ENCODE measurements around the gene FAM47E. TPM values are rescaled to one million over a fixed set of nuclear protein-coding genes. Genes with fewer than 3 reads are reported as not detected.
"Not testable (repeated sequence)": the region's sequence is repeated elsewhere in the genome, so short reads cannot be mapped to it uniquely, and the experiment has no call there.

FAM47E gene
- total RNA-seq, 1 experiment from 2014 or later = 2.0 TPM

DNA sequence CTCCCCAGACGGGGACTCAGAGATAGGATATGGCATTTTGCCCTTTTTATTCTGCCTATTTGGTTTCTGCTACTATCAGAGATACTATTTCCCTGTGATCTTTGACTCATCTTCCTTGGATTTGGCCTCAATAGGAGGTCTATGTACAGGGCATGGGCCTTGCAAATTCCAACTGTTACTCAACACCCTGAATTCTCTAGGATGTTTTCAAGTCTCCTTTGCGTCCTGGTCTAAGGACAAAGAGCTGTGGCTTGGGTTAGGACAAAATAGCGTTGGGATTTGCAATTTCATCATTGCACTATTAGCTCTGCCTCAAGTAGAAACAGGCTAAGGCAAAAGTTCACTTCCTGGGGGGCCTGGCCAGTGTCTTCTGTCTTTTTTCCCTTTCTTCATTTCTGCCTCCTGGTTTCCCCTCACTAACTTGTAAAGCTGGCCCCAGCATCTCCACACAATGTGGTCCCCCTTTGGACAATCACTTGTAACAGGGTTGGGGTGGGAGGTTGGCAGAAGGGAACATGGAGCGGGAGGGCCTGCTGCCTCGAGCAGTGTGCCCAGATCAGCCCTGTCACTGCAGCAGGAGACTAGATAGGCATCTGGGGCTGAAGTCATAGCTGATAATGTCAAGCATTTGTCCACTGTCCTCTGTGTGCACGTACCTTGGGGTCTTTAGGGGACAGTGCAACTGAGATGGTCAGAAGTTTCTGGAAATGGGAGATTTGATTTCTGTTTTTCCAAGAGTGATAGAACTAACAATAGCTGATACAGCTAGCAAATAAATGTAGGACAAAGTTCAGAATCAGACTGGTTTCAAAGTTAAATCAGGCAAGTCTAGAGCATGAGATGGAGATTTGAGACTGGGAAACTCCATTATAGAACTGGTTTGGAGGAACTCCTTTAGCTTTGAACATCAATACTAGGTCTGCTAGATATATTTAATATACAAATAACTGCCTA lies 29.2 kb downstream of the FAM47E start:
- H3K9me3 Mint-ChIP-seq = peaks cover 0 to under 1% of the 10 kb centered on the region in 2 experiments; a peak in 3 of 5 replicates
- no peak overlapping the region for H3K4me2 ChIP-seq (ENCODE audit: insufficient read depth, insufficient read length, low read length)
- H3K79me2 ChIP-seq (ENCODE audit: insufficient read depth, low read length) = no peaks in the 10 kb centered on the region
- no peak overlapping the region for H4K5ac ChIP-seq (ENCODE audit: insufficient read length, low read depth, low read length)
- no peak for DNase-seq
- H3K9me3 ChIP-seq (ENCODE audit: control insufficient read depth, low read depth, low read length) = no peaks in the 10 kb centered on the region
- no peak overlapping the region for H2BK12ac ChIP-seq (ENCODE audit: insufficient read length, low read depth, low read length)
- WGBS (ENCODE audit: extremely low coverage, insufficient read length, low lambda C conversion rate) = no CpG with 5 or more reads among the region's 6 CpGs
- no peak overlapping the region for H3K23ac ChIP-seq (ENCODE audit: insufficient read length, low read depth, low read length)
- TF ChIP-seq, protein P1, sequence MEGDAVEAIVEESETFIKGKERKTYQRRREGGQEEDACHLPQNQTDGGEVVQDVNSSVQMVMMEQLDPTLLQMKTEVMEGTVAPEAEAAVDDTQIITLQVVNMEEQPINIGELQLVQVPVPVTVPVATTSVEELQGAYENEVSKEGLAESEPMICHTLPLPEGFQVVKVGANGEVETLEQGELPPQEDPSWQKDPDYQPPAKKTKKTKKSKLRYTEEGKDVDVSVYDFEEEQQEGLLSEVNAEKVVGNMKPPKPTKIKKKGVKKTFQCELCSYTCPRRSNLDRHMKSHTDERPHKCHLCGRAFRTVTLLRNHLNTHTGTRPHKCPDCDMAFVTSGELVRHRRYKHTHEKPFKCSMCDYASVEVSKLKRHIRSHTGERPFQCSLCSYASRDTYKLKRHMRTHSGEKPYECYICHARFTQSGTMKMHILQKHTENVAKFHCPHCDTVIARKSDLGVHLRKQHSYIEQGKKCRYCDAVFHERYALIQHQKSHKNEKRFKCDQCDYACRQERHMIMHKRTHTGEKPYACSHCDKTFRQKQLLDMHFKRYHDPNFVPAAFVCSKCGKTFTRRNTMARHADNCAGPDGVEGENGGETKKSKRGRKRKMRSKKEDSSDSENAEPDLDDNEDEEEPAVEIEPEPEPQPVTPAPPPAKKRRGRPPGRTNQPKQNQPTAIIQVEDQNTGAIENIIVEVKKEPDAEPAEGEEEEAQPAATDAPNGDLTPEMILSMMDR (conservative IDR thresholded peaks at IDR 0.05) = no peak
- H3K79me1 ChIP-seq (ENCODE audit: insufficient read depth, low read depth, low read length, poor library complexity, severe bottlenecking) = no peaks in the 10 kb centered on the region
- H3K36me3 Mint-ChIP-seq (ENCODE audit: insufficient read depth in 1 of 3, low read depth in 3 of 3) = no peaks in the 10 kb centered on the region
- H3T11ph ChIP-seq (ENCODE audit: low read length) = no peak overlapping the region
- no peak overlapping the region for H2AFZ ChIP-seq (ENCODE audit: low read length)
- no peak overlapping the region for H2BK5ac ChIP-seq (ENCODE audit: insufficient read length, low read length)
- H4K91ac ChIP-seq (ENCODE audit: insufficient read length, low read depth, low read length) = no peak overlapping the region
- no peaks in the 10 kb centered on the region for H3K23me2 ChIP-seq (ENCODE audit: insufficient read length, low read depth, low read length, poor library complexity, severe bottlenecking)
- no peak overlapping the region for H3K18ac ChIP-seq (ENCODE audit: insufficient read length, low read depth, low read length)
- no peak overlapping the region for H3K4me3 Mint-ChIP-seq
- no peak overlapping the region for H3K27ac ChIP-seq (ENCODE audit: insufficient read length, low read depth, low read length)
- H3K9ac ChIP-seq (ENCODE audit: extremely low read depth, insufficient read length, low read length) = no peak overlapping the region
- H3K56ac ChIP-seq (ENCODE audit: insufficient read length, low read depth, low read length) = no peak overlapping the region
- H3K27ac Mint-ChIP-seq = peak overlapping the region in 1 of 3 experiments; percentile 47; a peak in 1 of 7 replicates
- H3K4me1 Mint-ChIP-seq = no peaks in the 10 kb centered on the region; a peak in 1 of 4 replicates
- H2BK120ac ChIP-seq (ENCODE audit: low read depth, low read length, poor library complexity, severe bottlenecking) = no peak overlapping the region
- H3K4ac ChIP-seq (ENCODE audit: low read depth, low read length) = no peak overlapping the region
- no peak overlapping the region for H2AK5ac ChIP-seq (ENCODE audit: insufficient read length, low read length)
- no peak overlapping the region for H3K14ac ChIP-seq (ENCODE audit: insufficient read depth, low read length)
- H4K8ac ChIP-seq (replicated peaks; ENCODE audit: insufficient read length, low read depth, low read length) = no peak overlapping the region
- H2BK20ac ChIP-seq (ENCODE audit: low read depth, low read length, poor library complexity, severe bottlenecking) = no peak overlapping the region
- no peak overlapping the region for H2BK15ac ChIP-seq (ENCODE audit: low read depth, low read length)
- no peaks in the 10 kb centered on the region for H4K20me1 ChIP-seq (ENCODE audit: control insufficient read depth, insufficient read depth, insufficient read length)
- peaks cover 1% of the 10 kb centered on the region; the same call in 1 of the 2 replicates for H3K27me3 Mint-ChIP-seq (ENCODE audit: low read depth)
- no peaks in the 10 kb centered on the region for H3K4me1 ChIP-seq (ENCODE audit: insufficient read depth, low read length)
- H3K27me3 ChIP-seq (ENCODE audit: insufficient read depth, low read length) = no peaks in the 10 kb centered on the region

DNA sequence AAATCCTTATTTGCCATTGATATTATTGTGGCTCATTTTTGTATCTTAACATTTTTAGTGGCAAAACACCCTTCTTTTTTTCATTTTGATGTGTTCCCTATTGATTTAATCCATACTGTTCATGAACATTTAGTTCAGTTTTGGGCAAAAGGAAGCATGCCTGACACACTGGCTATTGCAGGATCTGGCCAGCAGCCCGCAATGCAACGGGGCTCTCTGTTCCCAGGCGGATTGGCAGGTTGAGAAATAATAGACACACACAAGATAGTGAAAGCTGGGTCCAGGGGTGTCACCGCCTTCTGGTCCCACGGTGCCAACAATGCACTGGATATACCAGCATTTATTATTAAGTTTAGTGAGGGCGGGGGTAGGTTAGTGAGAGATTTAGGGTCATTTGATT lies 30.1 kb downstream of the FAM47E start:
- not testable (repeated sequence) for H3K27ac Mint-ChIP-seq; H4K91ac ChIP-seq (ENCODE audit: insufficient read length, low read depth, low read length); H3K23me2 ChIP-seq (ENCODE audit: insufficient read length, low read depth, low read length, poor library complexity, severe bottlenecking); H4K20me1 ChIP-seq (ENCODE audit: control insufficient read depth, insufficient read depth, insufficient read length); H3K18ac ChIP-seq (ENCODE audit: insufficient read length, low read depth, low read length); H2AK5ac ChIP-seq (ENCODE audit: insufficient read length, low read length); H3K27ac ChIP-seq (ENCODE audit: insufficient read length, low read depth, low read length); H3K9ac ChIP-seq (ENCODE audit: extremely low read depth, insufficient read length, low read length); H4K5ac ChIP-seq (ENCODE audit: insufficient read length, low read depth, low read length); H2BK20ac ChIP-seq (ENCODE audit: low read depth, low read length, poor library complexity, severe bottlenecking); H3K4me3 Mint-ChIP-seq; H3K9me3 Mint-ChIP-seq; H3K27me3 Mint-ChIP-seq (ENCODE audit: low read depth); H3K56ac ChIP-seq (ENCODE audit: insufficient read length, low read depth, low read length); H2BK5ac ChIP-seq (ENCODE audit: insufficient read length, low read length); H3K27me3 ChIP-seq (ENCODE audit: insufficient read depth, low read length); H3K79me1 ChIP-seq (ENCODE audit: insufficient read depth, low read depth, low read length, poor library complexity, severe bottlenecking); H3K4me1 ChIP-seq (ENCODE audit: insufficient read depth, low read length); H3K9me3 ChIP-seq (ENCODE audit: control insufficient read depth, low read depth, low read length); H3K14ac ChIP-seq (ENCODE audit: insufficient read depth, low read length); H3T11ph ChIP-seq (ENCODE audit: low read length); DNase-seq; H3K79me2 ChIP-seq (ENCODE audit: insufficient read depth, low read length); H3K23ac ChIP-seq (ENCODE audit: insufficient read length, low read depth, low read length); H4K8ac ChIP-seq (replicated peaks; ENCODE audit: insufficient read length, low read depth, low read length); H3K4me1 Mint-ChIP-seq; H3K4ac ChIP-seq (ENCODE audit: low read depth, low read length); H2AFZ ChIP-seq (ENCODE audit: low read length); H3K36me3 Mint-ChIP-seq (ENCODE audit: insufficient read depth in 1 of 3, low read depth in 3 of 3); H2BK15ac ChIP-seq (ENCODE audit: low read depth, low read length); H3K4me2 ChIP-seq (ENCODE audit: insufficient read depth, insufficient read length, low read length); H2BK120ac ChIP-seq (ENCODE audit: low read depth, low read length, poor library complexity, severe bottlenecking); H2BK12ac ChIP-seq (ENCODE audit: insufficient read length, low read depth, low read length)
- WGBS (ENCODE audit: extremely low coverage, insufficient read length, low lambda C conversion rate) = no CpG with 5 or more reads among the region's 6 CpGs

Measured in H9 (cell line).